H1 (cell line): Measurements from ENCODE around the gene FAHD1. TPM values are rescaled to one million over a fixed set of nuclear protein-coding genes. Genes with fewer than 3 reads are reported as not detected.
A peak's percentile ranks its signal among the peaks of the same experiment; 100 is the strongest.

Experiments used
- CTCF ChIA-PET: fragments of 300-600 bp; sonication (Branson Sonifier 250); formaldehyde crosslinking; loops from one replicate; lab custom pipeline; 2021; ENCODE audit not compliant: partially characterized antibody; lab: Charles Lee
- POLR2A ChIA-PET: fragments of 300-600 bp; sonication (Branson Sonifier 250); formaldehyde crosslinking; loops from one replicate; lab custom pipeline; 2021; ENCODE audit warnings: inconsistent platforms; ENCODE audit not compliant: partially characterized antibody; lab: Charles Lee
- DNase-seq, 2 experiments: peaks; one replicate each; pipeline versions ENCODE4 v3.0.0 to v3.0.0-alpha.2; 2010 to 2022; ENCODE audit warnings: low spot score in 2 of 2, low read depth in 1 of 2, mixed read lengths in 1 of 2
- FAIRE-seq: peaks from 2 replicates; lab custom pipeline; 2011; peaks lifted over from hg19 to GRCh38; lab: Jason Lieb, UNC
- H2AFZ ChIP-seq: 2 replicates; pipeline ENCODE4 v1.8.1; 2012; ENCODE audit warnings: low read length, inconsistent platforms
- H2AK5ac ChIP-seq: 2 replicates; pipeline ENCODE4 v1.6.1; 2013; ENCODE audit warnings: low read depth, low read length
- H2BK120ac ChIP-seq: replicated peaks from 2 replicates; pipeline ENCODE3; 2013; ENCODE audit warnings: low read depth, low read length, inconsistent platforms
- H2BK12ac ChIP-seq: 2 replicates; pipeline ENCODE4 v1.6.1; 2013; ENCODE audit warnings: low read depth, low read length
- H2BK15ac ChIP-seq: 2 replicates; pipeline ENCODE4 v1.6.1; 2013; ENCODE audit warnings: low read length
- H2BK20ac ChIP-seq: 2 replicates; pipeline ENCODE4 v1.6.1; 2013; ENCODE audit warnings: low read length
- H2BK5ac ChIP-seq: 2 replicates; pipeline ENCODE4 v1.6.1; 2013; ENCODE audit warnings: low read depth, low read length
- H3K14ac ChIP-seq: 2 replicates; pipeline ENCODE4 v1.6.1; 2013; ENCODE audit warnings: inconsistent platforms; ENCODE audit not compliant: insufficient read length
- H3K18ac ChIP-seq: 2 replicates; pipeline ENCODE4 v1.6.1; 2013; ENCODE audit warnings: low read length; ENCODE audit errors: extremely low read depth
- H3K23ac ChIP-seq: 2 replicates; pipeline ENCODE4 v1.6.1; 2013; ENCODE audit warnings: inconsistent platforms; ENCODE audit not compliant: insufficient read length
- H3K23me2 ChIP-seq: 2 replicates; pipeline ENCODE4 v1.6.1; 2013; ENCODE audit warnings: low read depth, low read length
- H3K27ac ChIP-seq: 2 replicates; pipeline ENCODE4 v1.6.1; 2011; ENCODE audit warnings: low read depth, low read length, inconsistent platforms
- H3K27me3 ChIP-seq, 4 experiments: replicated peaks in 1 of 4; 1 replicate in 1 of 4; 2 replicates in 3 of 4; pipeline versions ENCODE4 v1.6.1 to v1.8.1; 2011 to 2013; ENCODE audit warnings: low read length in 3 of 4, mild to moderate bottlenecking in 3 of 4, inconsistent platforms in 2 of 4, mixed read lengths in 2 of 4, moderate library complexity in 1 of 4; ENCODE audit not compliant: control insufficient read depth in 3 of 4, insufficient read depth in 3 of 4; ENCODE audit errors: extremely low read depth in 1 of 4
- H3K36me3 ChIP-seq, 4 experiments: 2 replicates each; pipeline versions ENCODE4 v1.6.1 to v1.8.1; 2011 to 2013; ENCODE audit warnings: mild to moderate bottlenecking in 4 of 4, low read length in 3 of 4, moderate library complexity in 2 of 4, control low read depth in 1 of 4, inconsistent platforms in 1 of 4; ENCODE audit not compliant: insufficient read depth in 4 of 4, control insufficient read depth in 2 of 4
- H3K4ac ChIP-seq: replicated peaks from 2 replicates; pipeline ENCODE3; 2013; ENCODE audit warnings: low read length, low read depth, mixed read lengths, inconsistent platforms; ENCODE audit not compliant: insufficient read length
- H3K4me1 ChIP-seq, 4 experiments: replicated peaks in 1 of 4; 1 replicate in 1 of 4; 2 replicates in 3 of 4; pipeline versions ENCODE4 v1.6.1 to v1.8.1; 2011 to 2013; ENCODE audit warnings: low read length in 3 of 4, inconsistent platforms in 2 of 4, mixed read lengths in 1 of 4; ENCODE audit not compliant: insufficient read depth in 4 of 4, control insufficient read depth in 3 of 4
- H3K4me2 ChIP-seq, 2 experiments: 2 replicates each; pipeline versions ENCODE4 v1.6.1 to v1.8.1; 2011 to 2013; ENCODE audit warnings: low read depth in 2 of 2, low read length in 2 of 2, control low read depth in 1 of 2, inconsistent platforms in 1 of 2, mild to moderate bottlenecking in 1 of 2; ENCODE audit not compliant: insufficient read depth in 1 of 2
- H3K4me3 ChIP-seq, 4 experiments: fragments of 200-600, 300-600 bp in 1 of 4; sonication (generic), shearing (Covaris generic), sonication (Bioruptor Twin) in 1 of 4; 2 replicates each; pipeline versions ENCODE4 v1.5.1 to v1.8.1; 2011 to 2016; ENCODE audit warnings: low read length in 4 of 4, low read depth in 3 of 4, control low read depth in 2 of 4, inconsistent platforms in 2 of 4, mild to moderate bottlenecking in 2 of 4, mixed read lengths in 1 of 4, moderate library complexity in 1 of 4; ENCODE audit not compliant: insufficient read depth in 2 of 4; ENCODE audit errors: extremely low read depth in 1 of 4
- H3K56ac ChIP-seq: replicated peaks from 2 replicates; pipeline ENCODE3; 2013; ENCODE audit warnings: low read depth, mild to moderate bottlenecking, mixed read lengths, low read length, inconsistent platforms; ENCODE audit not compliant: insufficient read length
- H3K79me1 ChIP-seq: 2 replicates; pipeline ENCODE4 v1.6.1; 2013; ENCODE audit warnings: low read depth, low read length, control low read depth
- H3K79me2 ChIP-seq, 2 experiments: 2 replicates each; pipeline versions ENCODE4 v1.6.1 to v1.8.1; 2012 to 2013; ENCODE audit warnings: low read length in 2 of 2, mild to moderate bottlenecking in 2 of 2, inconsistent platforms in 1 of 2; ENCODE audit not compliant: insufficient read depth in 2 of 2, control insufficient read depth in 1 of 2
- H3K9ac ChIP-seq, 4 experiments: replicated peaks in 1 of 4; 1 replicate in 1 of 4; 2 replicates in 3 of 4; pipeline versions ENCODE4 v1.6.1 to v1.8.1; 2011 to 2013; ENCODE audit warnings: low read depth in 3 of 4, low read length in 3 of 4, control low read depth in 2 of 4, mild to moderate bottlenecking in 2 of 4, moderate library complexity in 2 of 4, inconsistent platforms in 1 of 4; ENCODE audit errors: extremely low read depth in 1 of 4
- H3K9me3 ChIP-seq, 2 experiments: 2 replicates each; pipeline versions ENCODE4 v1.6.1 to v1.8.1; 2012 to 2013; ENCODE audit warnings: mild to moderate bottlenecking in 2 of 2, moderate library complexity in 2 of 2, control low read depth in 1 of 2, inconsistent platforms in 1 of 2, low read depth in 1 of 2, low read length in 1 of 2, mixed read lengths in 1 of 2; ENCODE audit not compliant: insufficient read depth in 2 of 2
- H4K20me1 ChIP-seq, 2 experiments: replicated peaks in 1 of 2; 2 replicates each; pipeline versions ENCODE3 to v1.8.1; 2011 to 2013; ENCODE audit warnings: inconsistent platforms in 2 of 2, low read length in 2 of 2, mild to moderate bottlenecking in 1 of 2; ENCODE audit not compliant: insufficient read depth in 2 of 2, control insufficient read depth in 1 of 2
- H4K5ac ChIP-seq: 2 replicates; pipeline ENCODE4 v1.6.1; 2013; ENCODE audit warnings: low read length, low read depth, mixed read lengths, inconsistent platforms; ENCODE audit not compliant: insufficient read length
- H4K8ac ChIP-seq: 2 replicates; pipeline ENCODE4 v1.8.0; 2013; ENCODE audit warnings: mild to moderate bottlenecking, moderate library complexity, low read length, inconsistent platforms; ENCODE audit not compliant: insufficient read depth; ENCODE audit errors: extremely low read depth
- H4K91ac ChIP-seq: replicated peaks from 2 replicates; pipeline ENCODE3; 2013; ENCODE audit warnings: low read length, mixed read lengths, inconsistent platforms; ENCODE audit not compliant: insufficient read length
- JUN ChIP-seq: IDR thresholded peaks from 2 replicates; pipeline ENCODE4 v1.6.1; 2011; ENCODE audit warnings: low read depth, mild to moderate bottlenecking, improper control_type of control experiment, low read length
- POLR2A ChIP-seq, 2 experiments: IDR thresholded peaks; 1 replicate in 1 of 2; 2 replicates in 1 of 2; pipeline ENCODE4 v1.6.1; 2011; ENCODE audit warnings: low read depth in 2 of 2, low read length in 2 of 2, mild to moderate bottlenecking in 2 of 2; ENCODE audit errors: control extremely low read depth in 1 of 2
- POLR2AphosphoS5 ChIP-seq: IDR thresholded peaks from 2 replicates; pipeline ENCODE4 v1.6.1; 2011; ENCODE audit warnings: low read depth, low read length
- WGBS, 2 experiments: shearing (Covaris generic) in 1 of 2; methylation state at CpG; one replicate each; pipeline versions ENCODE4 v1.1.6 to v1.1.7; 2013 to 2015; ENCODE audit warnings: low lambda C conversion rate in 2 of 2, mixed read lengths in 2 of 2, inconsistent platforms in 1 of 2, low coverage in 1 of 2, missing lambda C conversion rate in 1 of 2; ENCODE audit not compliant: insufficient replicate concordance in 2 of 2, insufficient coverage in 1 of 2, insufficient read length in 1 of 2; ENCODE audit errors: extremely low coverage in 1 of 2, missing lambda C conversion rate in 1 of 2; 5-methylcytosine and 5-hydroxymethylcytosine counted together
- polyA plus RNA-seq, 7 experiments: library from polyadenylated mRNA; depleted of rRNA in 3 of 7; stranded (reverse) in 5 of 7; unstranded in 2 of 7; fragments of >200 nt in 5 of 7; fragments of 200-250 nt in 2 of 7; gene quantifications; 1 replicate in 5 of 7; 2 replicates in 1 of 7; 4 replicates in 1 of 7; pipeline versions ENCODE4 v1.2.1 to v1.2.3, GENCODE V29; 2011 to 2013; ENCODE audit warnings: missing spikeins in 2 of 7, mixed read lengths in 2 of 7
- total RNA-seq: library from RNA; stranded (reverse); fragmentation: NEBNext Ultra II Directional; extraction: Animal tissue kit (Norgen Biotek cat#: 25700); gene quantifications from 2 replicates; pipeline ENCODE4 v1.2.1, GENCODE V29; 2021

FAHD1 gene
- total and polyA plus RNA-seq, 2 of the 8 experiments (the other 6 are each of a cell fraction or from before 2014, with no cell fraction given) = 20.4 to 31.9 TPM

DNA sequence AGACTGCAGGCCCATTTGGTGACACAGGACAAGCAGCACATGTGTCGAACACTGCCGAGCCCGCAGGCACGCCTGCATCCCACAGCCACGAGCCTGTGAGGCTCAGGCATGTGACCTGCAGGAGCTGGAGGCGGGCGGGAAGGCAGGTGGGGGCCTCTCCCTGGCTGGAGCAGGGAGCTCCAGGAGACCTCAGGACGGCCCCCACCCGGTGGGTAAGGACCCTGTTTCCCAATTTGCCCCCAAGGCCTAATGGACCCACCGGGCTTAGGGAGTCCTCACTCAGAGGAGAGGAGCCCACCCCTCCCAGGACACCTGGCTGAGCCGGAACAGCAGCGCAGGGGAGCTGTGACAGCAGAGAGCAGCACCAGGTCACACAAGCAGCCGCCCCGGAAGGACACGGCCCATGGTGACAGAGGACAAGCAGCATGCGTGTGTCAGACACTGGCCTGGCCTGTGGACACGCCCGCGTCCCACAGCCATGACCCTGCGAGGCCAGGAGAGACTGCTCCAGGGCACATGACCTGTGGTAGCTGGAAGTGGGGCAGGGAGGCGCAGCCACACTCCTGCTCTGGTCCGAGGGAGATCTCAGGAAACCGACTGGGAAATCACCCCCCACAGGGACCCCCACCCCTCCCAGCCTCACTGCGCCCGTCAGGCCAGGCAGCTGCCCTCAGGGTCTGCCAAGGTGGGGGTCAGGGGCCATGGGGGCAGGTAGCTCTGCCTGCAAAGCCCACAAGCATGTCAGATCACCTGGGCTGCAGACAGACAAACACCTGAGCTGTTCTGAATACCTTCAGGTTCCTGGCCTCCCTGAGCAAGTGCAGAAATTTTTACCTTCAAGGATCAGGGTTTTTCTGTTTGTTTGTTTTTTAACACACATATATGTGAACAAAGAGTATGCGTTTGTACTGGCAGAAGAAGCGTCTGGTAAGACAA lies 47.0 kb upstream of the FAHD1 start:
- Histone ChIP-seq H2BK12ac (no peak overlapping the region), H3K18ac (no peak overlapping the region), H3K79me2 (peaks cover 0 to 16% of the 10 kb centered on the region in 2 experiments; a peak in 2 of 4 replicates), H3K9me3 (no peaks in the 10 kb centered on the region), H3K4ac (no peak overlapping the region), H3K56ac (no peak overlapping the region), H4K91ac (no peak overlapping the region), H3K27ac (no peak overlapping the region), H3K4me2 (no peak overlapping the region), H2BK15ac (no peak overlapping the region), H2AFZ (no peak overlapping the region), H3K23me2 (peaks cover 3% of the 10 kb centered on the region; the same call in 1 of the 2 replicates), H3K27me3 (no peaks in the 10 kb centered on the region), H4K20me1 (peaks cover 5 to 29% of the 10 kb centered on the region in 2 experiments), H3K9ac (no peak overlapping the region), H3K4me3 (no peak overlapping the region), H2BK5ac (no peak overlapping the region), H3K4me1 (peaks cover 0 to 7% (median 4%) of the 10 kb centered on the region in 4 experiments; a peak in 5 of 7 replicates), H4K8ac (no peak overlapping the region), H2BK120ac (no peak overlapping the region), H3K36me3 (peaks cover 0 to 22% (median 9%) of the 10 kb centered on the region in 4 experiments; a peak in 5 of 8 replicates), H4K5ac (no peak overlapping the region), H3K14ac (no peak overlapping the region), H2BK20ac (no peak overlapping the region), H2AK5ac (no peak overlapping the region), H3K23ac (no peak overlapping the region), H3K79me1 (peaks cover 9% of the 10 kb centered on the region)
- ChIA-PET POLR2A (interaction anchor here (0.5 to 12.0 kb wide), 11 partner anchors 9 to 512 kb away, joined by 3 to 246 read pairs (median 5); partner anchors contain the start of genes EME2, IGFALS, JPT2 and MRPS34), CTCF (interaction anchor here (0.8 to 1.2 kb wide), 2 partner anchors 43 to 105 kb away, joined by 3 read pairs; no protein-coding TSS in a partner anchor)
- no peak for FAIRE-seq
- peak; percentile 66 for TF ChIP-seq POLR2AphosphoS5
- TF ChIP-seq JUN = no peak
- TF ChIP-seq POLR2A (IDR thresholded peaks at IDR 0.05; ENCODE audit: control extremely low read depth in 1 of 2, low read depth in 2 of 2, low read length in 2 of 2) = 0 out of 3 replicates have a peak, but pooled peaks of 1 of the 2 experiments have one; percentile 27
- 92% methylated on average over 23 of the region's 27 CpGs; no CpG with 5 or more reads in 1 of the 2 experiments for WGBS, 2 experiments
- no peak for DNase-seq
